Sigmoid colon (tissue), 7 donors: ENCODE measurements around the gene ERICH6. TPM values are rescaled to one million over a fixed set of nuclear protein-coding genes. Genes with fewer than 3 reads are reported as not detected.

ENCODE experiments used
- DNase-seq: peaks from one replicate; pipeline ENCODE4 v3.0.0-alpha.2; 2019
- H3K27ac ChIP-seq, 4 donors: fragments of 200-600 bp; sonication (generic); one replicate each; pipeline ENCODE4 v1.5.1; 2016 to 2019; ENCODE audit warnings: mild to moderate bottlenecking in 1 of 4
- H3K27me3 ChIP-seq, 3 donors: fragments of 200-600 bp; sonication (generic); one replicate each; pipeline ENCODE4 v1.5.1; 2019; ENCODE audit warnings: mild to moderate bottlenecking in 1 of 3
- H3K36me3 ChIP-seq, 4 donors: fragments of 200-600 bp; sonication (generic); one replicate each; pipeline ENCODE4 v1.5.1; 2016 to 2019
- H3K4me1 ChIP-seq, 4 donors: fragments of 200-600 bp; sonication (generic); one replicate each; pipeline ENCODE4 v1.5.1; 2017 to 2019
- H3K4me3 ChIP-seq, 4 donors: fragments of 200-600 bp; sonication (generic); one replicate each; pipeline ENCODE4 v1.5.1; 2017 to 2019; ENCODE audit warnings: mild to moderate bottlenecking in 2 of 4, moderate library complexity in 1 of 4
- H3K9me3 ChIP-seq, 4 donors: fragments of 200-600 bp in 3 of 4; sonication (generic) in 3 of 4; one replicate each; pipeline versions ENCODE4 v1.5.1 to v1.6.1; 2013 to 2019
- EP300 ChIP-seq, 4 donors: sonication (generic); formaldehyde crosslinking; IDR thresholded peaks; one replicate each; pipeline ENCODE4 v1.6.1; 2017; ENCODE audit warnings: antibody characterized with exemption in 4 of 4
- POLR2A ChIP-seq, 2 donors: fragments of 450-650 bp; IDR thresholded peaks; one replicate each; pipeline ENCODE4 v1.6.1; 2016; ENCODE audit warnings: antibody characterized with exemption in 2 of 2, mild to moderate bottlenecking in 2 of 2, moderate library complexity in 2 of 2
- POLR2AphosphoS5 ChIP-seq, 4 donors: sonication (generic); formaldehyde crosslinking; IDR thresholded peaks; one replicate each; pipeline ENCODE4 v1.6.1; 2017; ENCODE audit warnings: antibody characterized with exemption in 4 of 4
- WGBS, 2 donors: extraction: QIAGEN DNeasy Blood & Tissue Kit; methylation state at CpG; one replicate each; pipeline ENCODE4 v1.1.7; 2013; 5-methylcytosine and 5-hydroxymethylcytosine counted together
- intact Hi-C: fragments of 100-400 bp; cut with DNase I; formaldehyde crosslinking; loops from one replicate; pipeline ENCODE4 v1.15.1; 2023
- polyA plus RNA-seq, 3 donors: library from polyadenylated mRNA; stranded (reverse); fragments of 200-250 nt; gene quantifications; one replicate each; pipeline ENCODE4 v1.2.3, GENCODE V29; 2013
- total RNA-seq, 4 donors: library from RNA; depleted of rRNA; stranded (reverse); fragments of >200 nt; gene quantifications; one replicate each; pipeline ENCODE4 v1.1.0, GENCODE V29; 2016
- TF ChIP-seq, protein P1 (sequence below), 4 experiments: fragments of 450-650 bp in 3 of 4; fragments of 200-600 bp in 1 of 4; IDR thresholded peaks; one replicate each; pipeline ENCODE4 v1.5.1; 2016 to 2019; ENCODE audit warnings: antibody characterized with exemption in 4 of 4, mild to moderate bottlenecking in 3 of 4, moderate library complexity in 2 of 4
- donor health status: healthy with polysubstance abuse.
- donor health status: Bipolar disorder and iron deficiency.
- donor health status: healthy.

The ERICH6 gene
- total and polyA plus RNA-seq, 7 donors, result not detected

GRCh38 chr3:150725548-150725947 is 21.8 kb upstream of the ERICH6 start:
- H3K4me1 ChIP-seq, result peaks cover 0 to 6% (median 4%) of the 10 kb centered on the region in 4 donors
- no peaks in the 10 kb centered on the region for H3K9me3 ChIP-seq
- no peak for TF ChIP-seq EP300 (IDR thresholded peaks at IDR 0.05)
- TF ChIP-seq, protein P1, sequence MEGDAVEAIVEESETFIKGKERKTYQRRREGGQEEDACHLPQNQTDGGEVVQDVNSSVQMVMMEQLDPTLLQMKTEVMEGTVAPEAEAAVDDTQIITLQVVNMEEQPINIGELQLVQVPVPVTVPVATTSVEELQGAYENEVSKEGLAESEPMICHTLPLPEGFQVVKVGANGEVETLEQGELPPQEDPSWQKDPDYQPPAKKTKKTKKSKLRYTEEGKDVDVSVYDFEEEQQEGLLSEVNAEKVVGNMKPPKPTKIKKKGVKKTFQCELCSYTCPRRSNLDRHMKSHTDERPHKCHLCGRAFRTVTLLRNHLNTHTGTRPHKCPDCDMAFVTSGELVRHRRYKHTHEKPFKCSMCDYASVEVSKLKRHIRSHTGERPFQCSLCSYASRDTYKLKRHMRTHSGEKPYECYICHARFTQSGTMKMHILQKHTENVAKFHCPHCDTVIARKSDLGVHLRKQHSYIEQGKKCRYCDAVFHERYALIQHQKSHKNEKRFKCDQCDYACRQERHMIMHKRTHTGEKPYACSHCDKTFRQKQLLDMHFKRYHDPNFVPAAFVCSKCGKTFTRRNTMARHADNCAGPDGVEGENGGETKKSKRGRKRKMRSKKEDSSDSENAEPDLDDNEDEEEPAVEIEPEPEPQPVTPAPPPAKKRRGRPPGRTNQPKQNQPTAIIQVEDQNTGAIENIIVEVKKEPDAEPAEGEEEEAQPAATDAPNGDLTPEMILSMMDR (IDR thresholded peaks at IDR 0.05), result no peak
- TF ChIP-seq POLR2A (IDR thresholded peaks at IDR 0.05), result no peak
- TF ChIP-seq POLR2AphosphoS5 (IDR thresholded peaks at IDR 0.05), result no peak
- intact Hi-C loops, result no loop called here
- no peaks in the 10 kb centered on the region for H3K36me3 ChIP-seq
- H3K27me3 ChIP-seq, result no peaks in the 10 kb centered on the region
- H3K4me3 ChIP-seq, result no peak overlapping the region
- WGBS, 2 donors, result 27 to 76% methylated on average over 7 of the region's 7 CpGs
- no peak overlapping the region for H3K27ac ChIP-seq
- no peak for DNase-seq

- no peaks in the 10 kb centered on the region for H3K27me3 ChIP-seq
- H3K4me1 ChIP-seq, result peaks cover 0 to 6% (median 4%) of the 10 kb centered on the region in 4 donors
- no peak for DNase-seq
- 20 to 57% methylated on average over 6 of the region's 6 CpGs for WGBS, 2 donors
- H3K4me3 ChIP-seq, result no peak overlapping the region
- no peaks in the 10 kb centered on the region for H3K36me3 ChIP-seq
- H3K27ac ChIP-seq, result no peak overlapping the region
- TF ChIP-seq EP300 (IDR thresholded peaks at IDR 0.05) (no peak), POLR2A (IDR thresholded peaks at IDR 0.05) (no peak), POLR2AphosphoS5 (IDR thresholded peaks at IDR 0.05) (no peak)
- TF ChIP-seq, protein P1 (IDR thresholded peaks at IDR 0.05), result no peak
- H3K9me3 ChIP-seq, result no peaks in the 10 kb centered on the region
- intact Hi-C loops, result loop anchor here (5.0 kb wide), 1 partner anchor 63 kb away; no protein-coding TSS in a partner anchor
Observed at GRCh38 chr3:150723946-150724345, 20.2 kb upstream of the ERICH6 start.

GRCh38 chr3:150722267-150722666 is 18.5 kb upstream of the ERICH6 start:
- Histone ChIP-seq H3K36me3 (no peaks in the 10 kb centered on the region), H3K4me1 (peaks cover 0 to 6% (median 4%) of the 10 kb centered on the region in 4 donors), H3K4me3 (no peak overlapping the region), H3K27ac (no peak overlapping the region), H3K9me3 (no peaks in the 10 kb centered on the region), H3K27me3 (no peaks in the 10 kb centered on the region)
- no peak for DNase-seq
- TF ChIP-seq, protein P1 (IDR thresholded peaks at IDR 0.05), result no peak
- no peak for TF ChIP-seq POLR2AphosphoS5 (IDR thresholded peaks at IDR 0.05)
- no peak for TF ChIP-seq EP300 (IDR thresholded peaks at IDR 0.05)
- intact Hi-C loops, result loop anchor here (5.0 kb wide), 1 partner anchor 65 kb away; no protein-coding TSS in a partner anchor
- 97 to 98% methylated on average over 3 of the region's 3 CpGs for WGBS, 2 donors

- no peaks in the 10 kb centered on the region for H3K9me3 ChIP-seq
- H3K27ac ChIP-seq, result no peak overlapping the region
- H3K27me3 ChIP-seq, result no peaks in the 10 kb centered on the region
- no peaks in the 10 kb centered on the region for H3K36me3 ChIP-seq
- DNase-seq, result no peak
- TF ChIP-seq, protein P1 (IDR thresholded peaks at IDR 0.05), result peak; percentile 74 to 87 (median 82)
- TF ChIP-seq POLR2A (IDR thresholded peaks at IDR 0.05), result no peak
- intact Hi-C loops, result loop anchor here (1.0 to 5.0 kb wide), 3 partner anchors 66 to 425 kb away; no protein-coding TSS in a partner anchor
- 14 to 31% methylated on average over 13 of the region's 13 CpGs for WGBS, 2 donors
- peaks cover 0 to 6% (median 4%) of the 10 kb centered on the region in 4 donors for H3K4me1 ChIP-seq
- peak overlapping the region in 2 of 4 donors; percentile 16 to 25 for H3K4me3 ChIP-seq
Observed at GRCh38 chr3:150721285-150722130, 17.8 kb upstream of the ERICH6 start.
